ACC112 (cell line): ENCODE measurements around the gene KRT6B.

Experiments
- H2AFZ ChIP-seq: fragments of 200-600 bp; sonication (generic); one replicate; pipeline ENCODE4 v1.6.0; 2017; ENCODE audit warnings: antibody characterized with exemption, low read length; ENCODE audit not compliant: unreplicated experiment
- H3K27ac ChIP-seq: fragments of 200-600 bp; sonication (generic); 2 replicates; pipeline ENCODE4 v1.5.1; 2014; ENCODE audit warnings: low read depth, mild to moderate bottlenecking, antibody characterized with exemption, low read length, moderate library complexity
- H3K27me3 ChIP-seq: fragments of 200-600 bp; sonication (generic); 2 replicates; pipeline ENCODE4 v1.6.1; 2014; ENCODE audit warnings: mild to moderate bottlenecking, antibody characterized with exemption, low read length, moderate library complexity, mixed read lengths; ENCODE audit not compliant: insufficient read depth
- H3K36me3 ChIP-seq: fragments of 200-600 bp; sonication (generic); 2 replicates; pipeline ENCODE4 v1.6.1; 2016; ENCODE audit warnings: mild to moderate bottlenecking, antibody characterized with exemption, low read length, moderate library complexity, mixed read lengths; ENCODE audit not compliant: insufficient read depth
- H3K4me1 ChIP-seq: fragments of 200-600 bp; sonication (generic); one replicate; pipeline ENCODE4 v1.6.1; 2016; ENCODE audit warnings: low read length, mixed read lengths; ENCODE audit not compliant: insufficient read depth, unreplicated experiment, control insufficient read depth
- H3K4me3 ChIP-seq: fragments of 200-600 bp; sonication (generic); 2 replicates; pipeline ENCODE4 v1.5.1; 2014; ENCODE audit warnings: mild to moderate bottlenecking, low read depth, low read length
- H3K79me2 ChIP-seq: fragments of 200-600 bp; sonication (generic); one replicate; pipeline ENCODE4 v1.6.0; 2016; ENCODE audit warnings: low read length; ENCODE audit not compliant: control insufficient read depth, unreplicated experiment, insufficient read depth

The KRT6B gene

DNA sequence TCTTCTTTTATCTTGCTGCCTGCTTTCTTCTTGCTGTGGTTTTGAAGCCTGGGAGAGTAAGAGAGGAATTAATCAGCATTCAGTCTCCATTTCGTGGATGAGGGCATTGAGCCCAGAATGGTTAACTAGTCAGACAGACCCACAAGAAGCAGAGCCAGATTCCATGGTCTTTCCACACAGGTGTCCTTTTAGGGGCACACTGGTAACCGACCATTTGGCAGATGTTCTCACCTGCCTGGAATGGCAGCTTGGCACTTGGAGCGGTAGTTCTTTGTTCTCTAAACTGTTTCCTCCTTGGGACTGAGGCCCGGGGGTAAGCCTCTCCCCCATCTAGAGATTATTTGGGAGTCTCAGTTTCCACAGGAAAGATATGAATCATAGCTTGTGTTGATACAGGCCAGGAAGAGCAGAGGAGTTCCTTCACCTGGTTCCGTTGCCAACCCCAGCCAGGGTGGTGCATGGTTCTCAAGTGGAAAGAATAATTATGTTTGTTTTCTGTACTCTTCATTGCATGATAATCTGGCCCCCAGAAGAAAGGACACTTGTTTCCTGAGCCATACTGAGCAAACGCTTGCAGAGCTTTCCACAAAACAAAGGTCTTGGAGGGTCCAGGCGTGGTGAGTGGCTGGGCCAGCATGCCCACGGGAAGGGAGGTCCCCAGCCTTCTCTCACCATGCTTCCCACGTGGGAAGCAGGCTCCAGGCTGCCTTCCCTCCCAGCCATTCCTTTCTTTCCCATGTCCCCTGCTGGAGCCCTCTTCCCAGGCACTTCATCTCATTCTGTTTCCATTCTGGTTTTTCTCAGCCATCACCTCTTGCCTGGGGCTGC, 15.7 kb downstream of the KRT6B start:
- Histone ChIP-seq H3K27me3 (peaks cover 21% of the 10 kb centered on the region), H3K27ac (no peak overlapping the region)

DNA sequence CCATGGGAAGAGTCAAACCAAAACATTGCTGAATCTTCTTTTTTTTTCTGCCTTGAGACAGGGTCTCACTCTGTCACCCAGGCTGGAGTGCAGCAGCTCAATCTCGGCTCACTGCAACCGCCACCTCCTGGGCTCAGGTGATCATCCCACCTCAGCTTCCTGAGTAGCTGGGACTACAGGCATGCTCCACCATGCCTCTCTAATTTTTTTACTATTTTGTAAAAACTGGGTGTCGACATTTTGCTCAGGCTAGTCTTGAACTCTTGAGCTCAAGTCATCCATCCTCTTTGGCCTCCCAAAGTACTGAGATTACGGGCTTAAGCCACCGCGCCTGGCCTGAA, 16.3 kb downstream of the KRT6B start:
- no peak overlapping the region for H2AFZ ChIP-seq
- H3K4me1 ChIP-seq: peaks cover 18% of the 10 kb centered on the region
- H3K36me3 ChIP-seq: no peaks in the 10 kb centered on the region
- H3K27ac ChIP-seq: no peak overlapping the region
- no peak overlapping the region for H3K4me3 ChIP-seq
- peaks cover 25% of the 10 kb centered on the region for H3K27me3 ChIP-seq
- no peaks in the 10 kb centered on the region for H3K79me2 ChIP-seq

More for the DNA sequence above, 15.7 kb downstream of the KRT6B start:
- H3K79me2 ChIP-seq: no peaks in the 10 kb centered on the region
- no peak overlapping the region for H3K4me3 ChIP-seq
- peaks cover 24% of the 10 kb centered on the region for H3K4me1 ChIP-seq
- H3K36me3 ChIP-seq: no peaks in the 10 kb centered on the region
- H2AFZ ChIP-seq: no peak overlapping the region

DNA sequence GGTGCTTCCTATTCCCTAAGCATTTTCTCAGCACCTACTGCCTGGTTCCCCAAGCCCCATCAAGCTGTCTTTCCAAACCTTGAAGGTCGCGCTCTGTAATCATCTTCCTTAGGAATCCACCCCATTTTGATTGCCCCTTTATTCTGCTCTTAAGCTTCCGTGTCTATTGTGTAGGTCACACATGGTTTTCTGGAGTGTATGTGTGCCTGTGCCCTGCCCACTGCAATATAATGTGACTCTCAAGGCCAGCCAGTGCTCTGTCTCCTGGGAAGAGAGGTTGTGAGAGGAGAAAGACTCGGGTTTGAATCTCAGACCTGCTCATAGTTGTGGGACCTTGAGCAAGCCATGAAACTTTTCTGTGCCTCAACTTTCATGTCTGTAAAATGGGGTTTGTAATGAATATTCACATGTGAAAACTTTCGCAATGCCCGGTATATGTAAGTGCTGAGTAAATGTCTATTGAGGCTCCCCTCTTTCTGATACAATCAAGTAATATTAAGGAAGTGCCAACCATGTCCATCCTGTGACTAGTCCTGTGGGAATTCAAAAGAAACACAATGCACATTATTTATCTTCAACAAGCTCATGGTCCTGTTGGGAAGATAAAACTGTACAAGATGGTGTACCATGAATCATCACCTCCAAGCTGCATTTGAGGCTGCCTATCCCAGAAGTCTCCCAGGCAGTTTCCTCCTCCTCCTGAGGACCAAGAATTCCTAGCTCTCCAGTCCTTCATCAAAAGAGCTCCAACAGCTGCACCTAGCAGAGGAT, 17.0 kb downstream of the KRT6B start:
- Histone ChIP-seq H3K36me3 (no peaks in the 10 kb centered on the region), H3K27me3 (peaks cover 31% of the 10 kb centered on the region), H3K4me1 (peaks cover 14% of the 10 kb centered on the region), H3K4me3 (no peak overlapping the region), H3K27ac (no peak overlapping the region), H2AFZ (no peak overlapping the region), H3K79me2 (no peaks in the 10 kb centered on the region)

DNA sequence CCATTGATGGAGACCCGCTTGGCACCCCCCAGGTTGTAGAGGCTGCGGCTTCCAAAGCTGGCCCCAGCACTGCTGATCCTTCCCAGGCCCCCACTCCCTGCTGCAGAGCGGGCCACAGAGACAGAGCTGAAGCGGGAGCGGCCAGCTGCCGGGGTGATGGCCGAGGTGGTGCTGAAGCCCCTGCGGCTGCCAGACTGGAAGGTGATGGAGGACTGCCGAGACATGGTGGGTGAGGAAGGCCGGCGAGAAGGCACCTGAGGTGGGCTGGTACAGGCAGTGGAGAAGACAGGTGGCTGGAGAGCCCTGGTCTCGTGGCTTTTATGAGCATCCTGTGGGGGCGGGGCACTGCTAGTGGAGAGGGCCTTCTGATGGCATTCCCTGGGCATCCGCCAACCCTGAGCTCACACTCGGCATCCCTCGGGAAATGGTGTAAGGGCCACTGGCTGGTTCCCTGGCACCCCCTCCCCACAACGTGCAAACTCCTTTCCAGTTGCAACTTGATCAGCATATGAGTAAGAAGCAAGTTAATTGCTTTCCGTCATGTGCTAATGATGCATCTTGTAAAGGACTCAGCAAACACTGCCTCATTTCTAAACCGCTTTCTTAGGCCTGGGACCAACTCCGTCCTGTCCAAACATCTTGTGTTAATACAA, 17.7 kb downstream of the KRT6B start, which contains the start of gene KRT75:
Gene KRT75 (minus strand): TSS at position 291 of the 653 bp plus-strand sequence. CDS start 67 bp downstream, at position 224.
- Histone ChIP-seq H3K4me1 (peaks cover 14% of the 10 kb centered on the region), H3K79me2 (no peaks in the 10 kb centered on the region), H3K27me3 (peaks cover 31% of the 10 kb centered on the region), H3K27ac (no peak within 1 kb of the TSS), H2AFZ (no peak within 1 kb of the TSS), H3K4me3 (no peak within 1 kb of the TSS), H3K36me3 (no peaks in the 10 kb centered on the region)

DNA sequence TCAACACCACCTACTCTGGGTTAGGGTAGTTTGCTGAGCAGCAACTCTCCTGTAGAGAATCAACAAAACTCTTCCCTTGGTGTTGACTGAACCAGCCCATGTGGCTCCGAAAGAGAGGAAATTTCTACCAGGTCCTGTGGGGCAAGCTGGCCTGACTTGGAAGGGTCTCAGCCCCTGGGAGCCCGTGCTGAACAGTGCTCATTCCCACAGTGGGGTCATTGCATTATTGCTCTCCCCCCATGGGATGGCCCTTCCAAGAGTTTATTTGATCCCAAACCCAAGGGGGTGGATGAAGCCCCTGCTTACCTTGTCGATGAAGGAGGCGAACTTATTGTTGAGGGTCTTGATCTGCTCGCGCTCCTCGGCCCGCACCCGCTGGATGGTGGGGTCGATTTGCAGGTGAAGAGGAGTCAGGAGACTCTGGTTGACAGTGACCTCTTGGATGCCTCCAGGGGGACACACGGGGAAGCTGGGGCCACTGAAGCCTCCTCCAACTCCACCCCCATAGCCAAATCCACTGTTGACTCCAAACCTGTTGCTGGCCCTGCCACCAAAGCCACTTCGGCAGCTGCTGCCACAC, 18.4 kb downstream of the KRT6B start:
- no peak overlapping the region for H3K4me3 ChIP-seq
- H3K27me3 ChIP-seq: peaks cover 31% of the 10 kb centered on the region
- no peaks in the 10 kb centered on the region for H3K36me3 ChIP-seq
- H3K79me2 ChIP-seq: no peaks in the 10 kb centered on the region
- peaks cover 14% of the 10 kb centered on the region for H3K4me1 ChIP-seq
- no peak overlapping the region for H3K27ac ChIP-seq
- no peak overlapping the region for H2AFZ ChIP-seq

DNA sequence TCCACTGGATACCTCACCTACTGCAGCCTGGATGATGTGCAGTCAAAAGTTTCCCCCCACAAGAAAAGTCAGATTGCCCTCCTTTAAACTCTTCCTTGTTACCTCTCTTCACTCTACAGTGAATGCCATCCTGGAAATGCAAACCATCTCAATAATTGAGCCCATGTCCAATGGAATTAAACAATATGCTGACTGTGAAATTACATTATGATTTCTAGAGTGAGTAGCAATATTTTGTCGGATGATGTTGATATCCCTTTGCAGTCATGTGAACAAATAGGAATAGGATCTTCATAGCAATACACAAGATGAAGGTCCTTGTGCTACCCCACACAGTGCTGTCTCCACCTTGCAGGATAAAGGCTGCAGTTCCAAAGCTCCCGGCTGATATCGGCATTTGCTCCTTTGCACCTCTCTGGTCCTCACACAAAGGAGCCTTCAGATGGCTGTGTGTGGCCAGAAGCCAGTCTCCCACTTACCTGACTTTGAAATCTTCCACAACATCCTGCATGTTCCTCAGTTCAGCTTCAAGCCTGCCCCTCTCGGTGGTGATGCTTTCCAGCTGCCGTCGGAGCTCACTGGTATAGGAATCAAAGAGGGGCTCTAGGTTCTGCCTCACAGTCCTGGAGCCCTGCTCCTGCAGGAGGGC, 19.3 kb downstream of the KRT6B start:
- H3K27me3 ChIP-seq: peaks cover 31% of the 10 kb centered on the region
- H3K4me1 ChIP-seq: peaks cover 12% of the 10 kb centered on the region
- no peak overlapping the region for H3K27ac ChIP-seq
- no peaks in the 10 kb centered on the region for H3K36me3 ChIP-seq
- no peak overlapping the region for H3K4me3 ChIP-seq
- H3K79me2 ChIP-seq: no peaks in the 10 kb centered on the region
- no peak overlapping the region for H2AFZ ChIP-seq

DNA sequence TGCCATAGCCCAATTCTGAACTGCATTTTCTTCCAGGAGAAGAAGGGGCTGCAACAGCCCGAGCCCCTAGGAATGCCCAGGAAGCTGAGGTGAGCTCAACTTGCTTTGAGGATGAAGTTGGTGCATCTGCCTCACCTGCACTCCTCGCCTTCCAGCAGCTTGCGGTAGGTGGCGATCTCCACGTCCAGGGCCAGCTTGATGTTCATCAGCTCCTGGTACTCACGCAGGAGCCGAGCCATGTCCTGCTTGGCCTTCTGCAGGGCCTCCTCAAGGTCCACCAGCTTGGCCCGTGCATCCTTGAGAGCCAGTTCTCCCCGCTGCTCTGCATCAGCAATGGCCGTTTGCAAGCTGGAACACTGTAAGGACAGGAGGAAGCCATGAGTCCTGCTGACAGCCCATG, 23.8 kb downstream of the KRT6B start:
- Histone ChIP-seq H3K36me3 (no peaks in the 10 kb centered on the region), H2AFZ (no peak overlapping the region), H3K4me3 (no peak overlapping the region), H3K27me3 (peaks cover 28% of the 10 kb centered on the region), H3K4me1 (no peaks in the 10 kb centered on the region), H3K79me2 (no peaks in the 10 kb centered on the region), H3K27ac (no peak overlapping the region)

DNA sequence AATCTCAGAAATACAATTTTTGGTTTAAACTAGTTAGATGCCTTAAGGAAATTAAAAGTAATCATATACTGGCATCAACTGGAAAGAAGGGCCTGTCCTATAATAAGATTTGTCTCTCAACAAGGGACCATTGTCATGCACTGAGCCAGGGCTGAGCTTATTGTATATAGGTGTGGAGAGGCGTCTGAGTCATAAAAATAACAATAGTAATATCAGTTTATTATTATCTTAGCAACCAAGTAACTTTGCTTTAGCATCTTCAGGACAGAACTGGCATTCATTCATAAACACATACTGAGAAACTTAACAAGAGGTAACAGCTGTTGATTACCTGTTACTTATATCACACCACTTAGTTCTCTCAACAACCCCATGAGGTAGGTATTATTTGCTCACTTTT, 24.9 kb downstream of the KRT6B start:
- H3K36me3 ChIP-seq: no peaks in the 10 kb centered on the region
- no peak overlapping the region for H2AFZ ChIP-seq
- peaks cover 19% of the 10 kb centered on the region for H3K27me3 ChIP-seq
- H3K4me1 ChIP-seq: no peaks in the 10 kb centered on the region
- no peak overlapping the region for H3K4me3 ChIP-seq
- H3K27ac ChIP-seq: no peak overlapping the region
- no peaks in the 10 kb centered on the region for H3K79me2 ChIP-seq

DNA sequence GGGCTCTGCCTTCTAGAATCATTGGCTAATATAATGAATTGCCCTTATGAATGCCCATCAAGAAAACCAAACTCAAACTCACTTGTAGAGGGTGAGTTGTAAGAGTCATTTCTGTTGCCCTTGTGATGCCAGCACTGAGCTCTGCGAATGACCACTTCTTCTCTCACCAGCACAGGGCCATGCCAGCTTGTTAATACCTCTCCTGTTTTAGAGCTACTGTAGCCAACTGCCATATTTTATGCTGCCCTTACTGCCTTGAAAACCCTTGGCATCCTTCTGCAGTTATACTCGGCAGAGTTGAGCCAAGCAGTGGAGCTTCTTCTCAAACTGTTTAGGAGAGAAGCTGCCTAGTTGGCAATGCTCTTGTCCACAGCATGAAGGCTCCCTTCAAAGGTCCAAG, 25.9 kb downstream of the KRT6B start:
- H3K79me2 ChIP-seq: no peaks in the 10 kb centered on the region
- H2AFZ ChIP-seq: no peak overlapping the region
- 0 out of 2 replicates have a peak, but pooled peaks cover 12% of the 10 kb centered on the region for H3K27me3 ChIP-seq
- no peak overlapping the region for H3K27ac ChIP-seq
- H3K4me3 ChIP-seq: no peak overlapping the region
- no peaks in the 10 kb centered on the region for H3K36me3 ChIP-seq
- H3K4me1 ChIP-seq: no peaks in the 10 kb centered on the region

DNA sequence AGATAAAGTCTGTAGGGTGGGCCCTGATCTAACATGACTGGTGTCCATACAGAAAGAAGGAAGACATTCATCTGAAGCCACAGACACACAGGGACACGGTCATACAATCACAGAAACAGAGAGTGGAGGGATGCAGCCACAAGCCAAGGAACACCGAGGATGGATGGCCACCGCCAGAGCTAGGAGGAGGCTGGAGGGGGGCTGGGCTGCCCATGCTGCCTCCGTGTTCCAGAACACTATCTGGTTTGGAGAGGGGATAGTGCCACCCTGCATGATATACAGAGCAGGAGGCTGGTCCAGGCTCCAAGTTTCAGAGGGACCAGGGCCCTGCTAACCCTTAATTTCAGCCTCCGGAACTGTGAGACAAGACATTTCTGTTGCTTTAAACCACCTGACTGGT, 26.5 kb downstream of the KRT6B start:
- no peak overlapping the region for H3K4me3 ChIP-seq
- H3K79me2 ChIP-seq: no peaks in the 10 kb centered on the region
- no peaks in the 10 kb centered on the region for H3K36me3 ChIP-seq
- H2AFZ ChIP-seq: no peak overlapping the region
- H3K27ac ChIP-seq: no peak overlapping the region
- H3K4me1 ChIP-seq: no peaks in the 10 kb centered on the region
- 0 out of 2 replicates have a peak, but pooled peaks cover 8% of the 10 kb centered on the region for H3K27me3 ChIP-seq
